ENCODE results near the gene DNAJC22.

GRCh38 chr12:49309386-49309785 lies 37.3 kb upstream of the DNAJC22 start:
- TF ChIP-seq FOXK2 (IDR thresholded peaks at IDR 0.05) (no peak), NFIC (IDR thresholded peaks at IDR 0.05; ENCODE audit: low read length) (no peak), CTCF (CRISPR knock-in tag; IDR thresholded peaks at IDR 0.05) (no peak), ZNF180 (CRISPR knock-in tag; IDR thresholded peaks at IDR 0.05; ENCODE audit: borderline replicate concordance, low read depth) (no peak), CREM (IDR thresholded peaks at IDR 0.05) (no peak), CREM (CRISPR knock-in tag; IDR thresholded peaks at IDR 0.05) (no peak), SKI (IDR thresholded peaks at IDR 0.05; ENCODE audit: partially characterized antibody) (no peak), KDM2A (CRISPR knock-in tag; IDR thresholded peaks at IDR 0.05; ENCODE audit: borderline replicate concordance, low read depth) (no peak), RNF2 (conservative IDR thresholded peaks at IDR 0.05; ENCODE audit: low read depth) (no peak), ZNF674 (CRISPR knock-in tag; IDR thresholded peaks at IDR 0.05; ENCODE audit: low read depth) (no peak), ZNF558 (CRISPR knock-in tag; IDR thresholded peaks at IDR 0.05; ENCODE audit: borderline replicate concordance) (no peak), REXO4 (CRISPR knock-in tag; IDR thresholded peaks at IDR 0.05; ENCODE audit: borderline replicate concordance) (no peak), HDAC6 (IDR thresholded peaks at IDR 0.05; ENCODE audit: low read depth, low read length) (no peak)
- TF ChIP-seq, protein P1, sequence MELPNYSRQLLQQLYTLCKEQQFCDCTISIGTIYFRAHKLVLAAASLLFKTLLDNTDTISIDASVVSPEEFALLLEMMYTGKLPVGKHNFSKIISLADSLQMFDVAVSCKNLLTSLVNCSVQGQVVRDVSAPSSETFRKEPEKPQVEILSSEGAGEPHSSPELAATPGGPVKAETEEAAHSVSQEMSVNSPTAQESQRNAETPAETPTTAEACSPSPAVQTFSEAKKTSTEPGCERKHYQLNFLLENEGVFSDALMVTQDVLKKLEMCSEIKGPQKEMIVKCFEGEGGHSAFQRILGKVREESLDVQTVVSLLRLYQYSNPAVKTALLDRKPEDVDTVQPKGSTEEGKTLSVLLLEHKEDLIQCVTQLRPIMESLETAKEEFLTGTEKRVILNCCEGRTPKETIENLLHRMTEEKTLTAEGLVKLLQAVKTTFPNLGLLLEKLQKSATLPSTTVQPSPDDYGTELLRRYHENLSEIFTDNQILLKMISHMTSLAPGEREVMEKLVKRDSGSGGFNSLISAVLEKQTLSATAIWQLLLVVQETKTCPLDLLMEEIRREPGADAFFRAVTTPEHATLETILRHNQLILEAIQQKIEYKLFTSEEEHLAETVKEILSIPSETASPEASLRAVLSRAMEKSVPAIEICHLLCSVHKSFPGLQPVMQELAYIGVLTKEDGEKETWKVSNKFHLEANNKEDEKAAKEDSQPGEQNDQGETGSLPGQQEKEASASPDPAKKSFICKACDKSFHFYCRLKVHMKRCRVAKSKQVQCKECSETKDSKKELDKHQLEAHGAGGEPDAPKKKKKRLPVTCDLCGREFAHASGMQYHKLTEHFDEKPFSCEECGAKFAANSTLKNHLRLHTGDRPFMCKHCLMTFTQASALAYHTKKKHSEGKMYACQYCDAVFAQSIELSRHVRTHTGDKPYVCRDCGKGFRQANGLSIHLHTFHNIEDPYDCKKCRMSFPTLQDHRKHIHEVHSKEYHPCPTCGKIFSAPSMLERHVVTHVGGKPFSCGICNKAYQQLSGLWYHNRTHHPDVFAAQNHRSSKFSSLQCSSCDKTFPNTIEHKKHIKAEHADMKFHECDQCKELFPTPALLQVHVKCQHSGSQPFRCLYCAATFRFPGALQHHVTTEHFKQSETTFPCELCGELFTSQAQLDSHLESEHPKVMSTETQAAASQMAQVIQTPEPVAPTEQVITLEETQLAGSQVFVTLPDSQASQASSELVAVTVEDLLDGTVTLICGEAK (IDR thresholded peaks at IDR 0.05), result no peak
- TF ChIP-seq, protein P1 (CRISPR knock-in tag; IDR thresholded peaks at IDR 0.05), result no peak
- TF ChIP-seq, protein P2, sequence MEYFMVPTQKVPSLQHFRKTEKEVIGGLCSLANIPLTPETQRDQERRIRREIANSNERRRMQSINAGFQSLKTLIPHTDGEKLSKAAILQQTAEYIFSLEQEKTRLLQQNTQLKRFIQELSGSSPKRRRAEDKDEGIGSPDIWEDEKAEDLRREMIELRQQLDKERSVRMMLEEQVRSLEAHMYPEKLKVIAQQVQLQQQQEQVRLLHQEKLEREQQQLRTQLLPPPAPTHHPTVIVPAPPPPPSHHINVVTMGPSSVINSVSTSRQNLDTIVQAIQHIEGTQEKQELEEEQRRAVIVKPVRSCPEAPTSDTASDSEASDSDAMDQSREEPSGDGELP (IDR thresholded peaks at IDR 0.05; ENCODE audit: borderline replicate concordance, low read depth), result no peak
